OCI-LY7 (cell line): Measurements from ENCODE around the gene KBTBD4.

Source experiments
- EZH2phosphoT487 ChIP-seq: fragments of 200-600 bp; sonication (generic); IDR thresholded peaks from 2 replicates; pipeline ENCODE4 v1.6.1; 2018; ENCODE audit warnings: low read depth, borderline replicate concordance, mild to moderate bottlenecking, mixed run types, antibody characterized with exemption, low read length, moderate library complexity, mixed read lengths
- TF ChIP-seq, protein P1 (sequence below): fragments of 200-600 bp; sonication (generic); conservative IDR thresholded peaks from 2 replicates; pipeline ENCODE4 v1.5.1; 2014; ENCODE audit warnings: mild to moderate bottlenecking, antibody characterized with exemption, low read length, moderate library complexity, mixed read lengths

DNA sequence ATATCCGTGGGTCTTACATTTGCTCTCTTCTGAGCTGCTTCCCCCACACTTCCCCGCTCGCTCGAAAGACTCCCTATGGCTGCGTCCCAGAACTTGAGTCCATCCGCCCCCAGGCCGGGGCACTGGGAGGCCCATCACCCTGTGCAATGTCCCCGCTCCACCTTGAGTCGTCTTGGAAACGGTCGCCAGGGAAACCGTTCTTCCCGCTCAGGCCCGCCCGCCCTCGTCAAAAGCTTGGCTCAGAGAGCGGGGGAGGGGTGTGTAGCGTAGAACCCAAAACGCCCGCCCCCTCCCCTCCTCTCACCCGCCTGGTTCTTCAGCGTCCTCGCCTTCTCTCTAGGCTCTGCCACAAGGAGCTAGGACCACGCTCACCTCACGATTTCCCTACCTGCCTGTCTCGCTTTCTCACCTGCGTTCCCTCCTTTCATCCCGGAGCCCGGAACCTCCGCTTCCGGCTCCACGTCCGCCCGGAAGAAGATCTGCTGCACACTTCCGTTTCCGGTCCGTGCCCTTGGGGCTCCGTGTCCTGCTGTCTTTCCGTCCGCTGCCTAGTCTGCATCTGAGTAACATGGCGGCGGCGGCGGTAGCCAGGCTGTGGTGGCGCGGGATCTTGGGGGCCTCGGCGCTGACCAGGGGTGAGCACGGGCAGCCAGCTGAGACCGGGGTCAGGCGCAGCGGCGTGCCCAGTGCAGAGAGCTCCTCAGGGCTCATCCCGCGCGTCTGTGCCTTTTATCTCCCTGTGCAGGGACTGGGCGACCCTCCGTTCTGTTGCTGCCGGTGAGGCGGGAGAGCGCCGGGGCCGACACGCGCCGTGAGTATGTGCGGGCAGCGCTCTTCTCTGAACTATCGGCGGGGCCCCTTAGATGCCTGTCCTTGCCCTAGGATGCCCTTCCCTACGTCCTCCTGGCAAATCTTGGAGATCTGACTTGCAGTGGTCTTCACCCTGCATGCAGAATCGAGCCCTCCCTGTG is at the start of gene KBTBD4, which contains the start of gene NDUFS3:
- TF ChIP-seq, protein P1, sequence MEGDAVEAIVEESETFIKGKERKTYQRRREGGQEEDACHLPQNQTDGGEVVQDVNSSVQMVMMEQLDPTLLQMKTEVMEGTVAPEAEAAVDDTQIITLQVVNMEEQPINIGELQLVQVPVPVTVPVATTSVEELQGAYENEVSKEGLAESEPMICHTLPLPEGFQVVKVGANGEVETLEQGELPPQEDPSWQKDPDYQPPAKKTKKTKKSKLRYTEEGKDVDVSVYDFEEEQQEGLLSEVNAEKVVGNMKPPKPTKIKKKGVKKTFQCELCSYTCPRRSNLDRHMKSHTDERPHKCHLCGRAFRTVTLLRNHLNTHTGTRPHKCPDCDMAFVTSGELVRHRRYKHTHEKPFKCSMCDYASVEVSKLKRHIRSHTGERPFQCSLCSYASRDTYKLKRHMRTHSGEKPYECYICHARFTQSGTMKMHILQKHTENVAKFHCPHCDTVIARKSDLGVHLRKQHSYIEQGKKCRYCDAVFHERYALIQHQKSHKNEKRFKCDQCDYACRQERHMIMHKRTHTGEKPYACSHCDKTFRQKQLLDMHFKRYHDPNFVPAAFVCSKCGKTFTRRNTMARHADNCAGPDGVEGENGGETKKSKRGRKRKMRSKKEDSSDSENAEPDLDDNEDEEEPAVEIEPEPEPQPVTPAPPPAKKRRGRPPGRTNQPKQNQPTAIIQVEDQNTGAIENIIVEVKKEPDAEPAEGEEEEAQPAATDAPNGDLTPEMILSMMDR = no peak
- TF ChIP-seq EZH2phosphoT487 = no peak
